ENCODE results near the gene STKLD1. TPM values are rescaled to one million over a fixed set of nuclear protein-coding genes. Genes with fewer than 3 reads are reported as not detected.

Gene STKLD1
- total RNA-seq, 4 donors from 2014 or later, result 0.38 TPM; not detected in 3

GRCh38 chr9:133362359-133363044, 13.7 kb upstream of the STKLD1 start:
- no peak for TF ChIP-seq CTCF (IDR thresholded peaks at IDR 0.05)
- Histone ChIP-seq H3K27ac (peak overlapping the region in 3 of 4 donors; percentile 57 to 78 (median 74)), H3K4me1 (peaks cover 27 to 90% (median 38%) of the 10 kb centered on the region in 3 donors), H3K36me3 (peaks cover 29 to 91% (median 35%) of the 10 kb centered on the region in 3 donors), H3K4me3 (no peak overlapping the region), H3K27me3 (no peaks in the 10 kb centered on the region), H3K9me3 (no peaks in the 10 kb centered on the region)
- 53 to 58% methylated on average over 12 to 13 of the region's 15 CpGs for WGBS, 2 donors
- no peak for DNase-seq
- intact Hi-C loops (cut with DNase I), result no loop called here

DNA sequence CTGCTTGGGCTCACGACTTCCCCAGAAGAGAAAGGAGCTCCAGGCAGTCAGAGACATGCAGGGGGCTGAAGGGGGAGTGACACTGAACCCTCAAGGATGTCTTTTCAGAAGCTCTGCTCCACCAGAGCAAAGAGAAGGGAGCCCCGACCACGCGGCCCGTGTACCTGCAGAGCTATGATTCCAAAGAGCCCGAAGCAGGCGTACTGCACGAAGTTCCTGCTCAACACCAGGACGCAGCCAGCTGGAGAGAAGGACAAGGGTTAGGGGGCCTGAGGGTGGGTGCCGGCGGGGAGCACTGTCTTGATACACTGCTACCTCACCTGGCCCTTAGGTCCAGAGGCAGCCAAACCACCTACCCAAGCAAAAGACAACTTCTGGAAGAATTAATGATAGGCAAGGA, 9.7 kb upstream of the STKLD1 start:
- intact Hi-C loops (cut with DNase I), result no loop called here

GRCh38 chr9:133367221-133367620, 8.9 kb upstream of the STKLD1 start:
- no peak overlapping the region for H3K4me3 ChIP-seq
- no peak for TF ChIP-seq POLR2A (IDR thresholded peaks at IDR 0.05)
- TF ChIP-seq CTCF (IDR thresholded peaks at IDR 0.05), result no peak
- intact Hi-C loops (cut with DNase I), result no loop called here
- 78 to 98% methylated on average over 5 to 17 of the region's 22 CpGs for WGBS, 2 donors
- no peak for DNase-seq
- no peak overlapping the region for H3K27ac ChIP-seq
- peaks cover 21 to 76% (median 29%) of the 10 kb centered on the region in 3 donors for H3K36me3 ChIP-seq
- H3K4me1 ChIP-seq, result peaks cover 54 to 100% (median 72%) of the 10 kb centered on the region in 3 donors
- H3K9me3 ChIP-seq, result no peaks in the 10 kb centered on the region
- no peaks in the 10 kb centered on the region for H3K27me3 ChIP-seq

More for the DNA sequence above, 9.7 kb upstream of the STKLD1 start:
- H3K27me3 ChIP-seq, result no peaks in the 10 kb centered on the region
- H3K9me3 ChIP-seq, result no peaks in the 10 kb centered on the region
- no peak for DNase-seq
- TF ChIP-seq CTCF (IDR thresholded peaks at IDR 0.05) (no peak), POLR2A (IDR thresholded peaks at IDR 0.05) (no peak)
- H3K36me3 ChIP-seq, result peaks cover 21 to 81% (median 29%) of the 10 kb centered on the region in 3 donors
- 90% methylated on average over 2 of the region's 11 CpGs; no CpG with 5 or more reads in 1 of the 2 donors for WGBS, 2 donors
- peak overlapping the region in 1 of 4 donors; percentile 22 for H3K27ac ChIP-seq
- no peak overlapping the region for H3K4me3 ChIP-seq
- H3K4me1 ChIP-seq, result peaks cover 48 to 100% (median 70%) of the 10 kb centered on the region in 3 donors

GRCh38 chr9:133367778-133368177, 8.4 kb upstream of the STKLD1 start:
- Histone ChIP-seq H3K9me3 (no peaks in the 10 kb centered on the region), H3K27ac (peak overlapping the region in 2 of 4 donors; percentile 27 to 31), H3K27me3 (no peaks in the 10 kb centered on the region), H3K4me3 (no peak overlapping the region), H3K36me3 (peaks cover 21 to 76% (median 29%) of the 10 kb centered on the region in 3 donors), H3K4me1 (peaks cover 56 to 100% (median 73%) of the 10 kb centered on the region in 3 donors)
- intact Hi-C loops (cut with DNase I), result no loop called here
- TF ChIP-seq CTCF (IDR thresholded peaks at IDR 0.05), result no peak
- TF ChIP-seq POLR2A (IDR thresholded peaks at IDR 0.05), result no peak
- WGBS, 2 donors, result 69 to 87% methylated on average over 3 to 10 of the region's 10 CpGs
- no peak for DNase-seq

- Histone ChIP-seq H3K9me3 (no peaks in the 10 kb centered on the region), H3K4me1 (peaks cover 62 to 100% (median 73%) of the 10 kb centered on the region in 3 donors), H3K27ac (peak overlapping the region in 1 of 4 donors; percentile 27), H3K4me3 (no peak overlapping the region), H3K36me3 (peaks cover 19 to 76% (median 24%) of the 10 kb centered on the region in 3 donors), H3K27me3 (no peaks in the 10 kb centered on the region)
- intact Hi-C loops (cut with DNase I), result no loop called here
- DNase-seq, result no peak
- 53 to 65% methylated on average over 14 to 17 of the region's 18 CpGs for WGBS, 2 donors
- TF ChIP-seq CTCF (IDR thresholded peaks at IDR 0.05), result no peak
- TF ChIP-seq POLR2A (IDR thresholded peaks at IDR 0.05), result no peak
Observed at GRCh38 chr9:133368249-133368881, 7.8 kb upstream of the STKLD1 start.

All from esophagus squamous epithelium (tissue), 5 donors.